Activated naive CD4-positive, alpha-beta T cell treated with anti-CD3 and anti-CD28 coated beads for 36 hours (primary cell): ENCODE results near the gene METTL6. TPM values are rescaled to one million over a fixed set of nuclear protein-coding genes. Genes with fewer than 3 reads are reported as not detected.
A peak's percentile ranks its signal among the peaks of the same experiment; 100 is the strongest.
"Not testable (repeated sequence)": the region's sequence is repeated elsewhere in the genome, so short reads cannot be mapped to it uniquely, and the experiment has no call there.

ENCODE experiments used
- CTCF ChIA-PET: fragments of 350-600 bp; sonication (Branson Sonifier 250); formaldehyde crosslinking; loops from one replicate; lab custom pipeline; 2021; ENCODE audit warnings: antibody characterized with exemption; lab: Charles Lee
- DNase-seq: peaks from one replicate; pipeline ENCODE4 v3.0.0-alpha.2; 2020
- H3K27ac Mint-ChIP-seq: one replicate; pipeline ENCODE4 v1.8.0; 2021; ENCODE audit warnings: mild to moderate bottlenecking, mixed read lengths
- H3K27me3 Mint-ChIP-seq: one replicate; pipeline ENCODE4 v1.8.0; 2021; ENCODE audit warnings: low read depth, mixed read lengths
- H3K36me3 Mint-ChIP-seq: one replicate; pipeline ENCODE4 v1.8.0; 2021; ENCODE audit warnings: low read depth, mixed read lengths
- H3K4me1 Mint-ChIP-seq: one replicate; pipeline ENCODE4 v1.8.0; 2021; ENCODE audit warnings: low read depth, mixed read lengths
- H3K4me3 Mint-ChIP-seq: one replicate; pipeline ENCODE4 v1.8.0; 2021; ENCODE audit warnings: mild to moderate bottlenecking, moderate library complexity, mixed read lengths
- H3K9me3 Mint-ChIP-seq: one replicate; pipeline ENCODE4 v1.8.0; 2021; ENCODE audit warnings: mixed read lengths
- intact Hi-C: fragments of 100-400 bp; cut with micrococcal nuclease; formaldehyde crosslinking; loops from one replicate; pipeline ENCODE4 v1.15.1; 2023
- total RNA-seq, 2 experiments: library from RNA; stranded (reverse); gene quantifications; one replicate each; pipeline ENCODE4 v1.2.3, GENCODE V29; 2021

The METTL6 gene
- total RNA-seq, 2 experiments from 2014 or later = 12.5 to 14.0 TPM

DNA sequence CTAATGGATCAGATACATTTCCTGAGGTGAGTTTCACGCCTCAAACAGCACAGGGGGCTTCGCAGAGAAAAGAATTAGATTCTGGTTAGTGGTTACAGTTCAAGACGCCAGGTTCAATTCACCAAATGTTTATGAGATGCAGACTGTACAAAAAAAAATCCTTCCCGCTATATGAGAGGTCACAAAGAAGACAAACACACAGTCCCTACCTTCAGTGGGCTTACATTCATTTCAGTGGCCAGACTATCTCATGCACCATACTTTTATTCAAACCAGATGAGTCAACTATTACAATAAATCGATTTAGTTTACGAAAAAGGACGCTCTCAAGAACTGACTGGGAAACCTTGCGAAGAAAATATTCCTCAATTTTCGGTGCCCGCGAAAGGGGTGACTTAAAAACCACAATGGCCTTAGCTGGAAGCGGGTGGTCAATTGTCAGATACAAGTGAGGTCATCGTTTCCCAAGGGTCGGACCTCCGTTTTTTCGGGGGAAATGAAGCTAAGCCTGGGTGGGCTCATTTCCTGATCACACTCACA, 695 bp downstream of the METTL6 start:
- CTCF ChIA-PET = interaction anchor here (1.0 to 2.2 kb wide), 2 partner anchors 224 to 309 kb away, joined by 3 to 5 read pairs; no protein-coding TSS in a partner anchor
- Mint-ChIP-seq H3K36me3 (peaks cover 19% of the 10 kb centered on the region), H3K9me3 (no peaks in the 10 kb centered on the region), H3K4me3 (peak overlapping the region; percentile 90), H3K4me1 (peaks cover 38% of the 10 kb centered on the region), H3K27ac (peak overlapping the region; percentile 91), H3K27me3 (no peaks in the 10 kb centered on the region)
- intact Hi-C loops = loop anchor here (1.0 to 5.0 kb wide), 6 partner anchors 131 to 774 kb away; partner anchors contain the start of genes BTD, CCDC174, HACL1 and NR2C2
- no peak for DNase-seq

DNA sequence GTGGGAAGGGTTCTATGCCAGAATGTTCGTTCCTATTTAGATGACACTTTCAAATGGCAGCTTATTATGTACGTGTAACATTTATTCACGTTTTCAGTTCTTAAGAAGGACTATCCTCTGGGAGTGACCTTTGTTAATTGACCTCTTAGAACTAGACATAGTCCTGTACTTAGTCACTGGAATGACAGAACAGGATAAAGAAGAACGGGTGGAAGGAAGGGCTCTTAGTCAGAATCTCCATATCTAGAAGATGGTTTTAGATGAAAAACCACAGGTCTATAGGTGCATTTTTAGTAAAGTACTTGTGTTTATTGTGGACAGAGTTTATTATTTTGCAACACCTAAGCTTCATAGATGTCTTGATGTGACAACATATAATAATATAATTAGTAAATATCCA, 6.5 kb downstream of the METTL6 start:
- Mint-ChIP-seq H3K27ac (no peak overlapping the region), H3K4me1 (peaks cover 20% of the 10 kb centered on the region), H3K9me3 (no peaks in the 10 kb centered on the region), H3K4me3 (no peak overlapping the region), H3K36me3 (peaks cover 15% of the 10 kb centered on the region), H3K27me3 (no peaks in the 10 kb centered on the region)
- CTCF ChIA-PET = interaction anchor here (0.6 to 1.2 kb wide), 3 partner anchors 15 to 313 kb away, joined by 3 to 4 read pairs (median 3); no protein-coding TSS in a partner anchor
- DNase-seq = no peak
- intact Hi-C loops = no loop called here

DNA sequence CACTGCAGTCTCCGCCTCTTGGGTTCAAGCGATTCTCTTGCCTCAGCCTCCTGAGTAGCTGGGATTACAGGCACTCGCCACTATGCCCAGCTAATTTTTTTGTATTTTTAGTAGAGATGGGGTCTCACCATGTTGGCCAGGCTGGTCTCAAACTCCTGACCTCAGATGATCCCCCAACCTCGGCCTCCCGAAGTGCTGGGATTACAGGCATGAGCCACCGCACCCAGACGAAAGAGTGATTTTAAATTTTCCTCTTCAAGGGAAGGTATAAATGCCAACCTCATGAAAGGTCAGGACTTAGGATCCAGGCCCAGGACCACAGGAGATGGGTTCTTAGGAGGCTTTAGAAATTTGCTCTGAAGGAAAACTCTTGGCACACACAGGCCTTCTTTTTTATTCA, 16.4 kb downstream of the METTL6 start:
- H3K4me3 Mint-ChIP-seq, intact Hi-C loops, H3K27me3 Mint-ChIP-seq, H3K9me3 Mint-ChIP-seq, H3K4me1 Mint-ChIP-seq, DNase-seq, H3K27ac Mint-ChIP-seq: not testable (repeated sequence)
- CTCF ChIA-PET = interaction anchor here (0.5 kb wide), 1 partner anchor 62 kb away, joined by 3 read pairs; no protein-coding TSS in a partner anchor
- peaks cover 18% of the 10 kb centered on the region for H3K36me3 Mint-ChIP-seq

DNA sequence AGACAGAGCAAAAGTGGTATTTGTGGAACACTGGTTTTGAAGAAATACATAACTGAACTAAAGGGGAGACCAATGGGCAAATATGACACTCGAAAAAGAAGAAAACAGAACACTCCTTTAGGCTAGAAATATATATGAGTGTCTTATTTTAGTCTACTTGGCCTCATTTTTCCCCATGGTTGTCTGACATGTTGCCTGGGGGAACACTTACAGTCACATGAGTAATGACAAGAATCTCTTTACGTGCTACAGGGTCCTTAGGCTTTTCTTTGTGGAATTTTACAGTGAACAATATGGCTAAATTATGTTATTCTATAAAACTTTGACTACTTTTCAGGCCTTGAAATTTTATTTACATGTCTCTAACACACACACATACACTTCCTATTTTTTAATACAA, 17.6 kb downstream of the METTL6 start:
- Mint-ChIP-seq H3K4me3 (no peak overlapping the region), H3K27me3 (no peaks in the 10 kb centered on the region), H3K9me3 (no peaks in the 10 kb centered on the region), H3K36me3 (peaks cover 10% of the 10 kb centered on the region), H3K4me1 (no peaks in the 10 kb centered on the region), H3K27ac (no peak overlapping the region)
- DNase-seq = no peak
- intact Hi-C loops = no loop called here
- CTCF ChIA-PET = no interaction called here

DNA sequence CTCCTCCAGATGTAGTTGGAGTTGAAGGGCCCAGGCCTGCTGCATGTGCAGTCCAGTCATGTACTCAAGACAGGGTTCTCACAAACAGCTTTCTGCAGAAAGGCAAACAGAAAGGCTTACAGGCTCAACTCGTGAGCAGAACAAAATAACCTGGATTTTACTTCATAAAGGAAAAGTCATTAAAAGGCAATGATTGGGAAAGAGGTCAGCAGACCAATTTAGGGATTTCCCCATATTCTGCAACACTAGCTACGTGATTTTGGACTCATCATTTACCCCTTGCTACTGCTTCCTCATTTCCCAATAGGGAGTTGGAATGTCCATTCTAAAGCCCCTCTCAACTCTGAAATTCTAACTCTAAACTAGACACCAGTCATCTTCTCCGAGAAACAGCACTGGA, 18.1 kb downstream of the METTL6 start:
- Mint-ChIP-seq H3K4me3 (no peak overlapping the region), H3K9me3 (no peaks in the 10 kb centered on the region), H3K27me3 (no peaks in the 10 kb centered on the region), H3K4me1 (no peaks in the 10 kb centered on the region), H3K27ac (no peak overlapping the region), H3K36me3 (peaks cover 10% of the 10 kb centered on the region)
- intact Hi-C loops = no loop called here
- DNase-seq = no peak
- CTCF ChIA-PET = interaction anchor here (3.1 to 7.2 kb wide), 2 partner anchors 143 to 207 kb away, joined by 29 to 115 read pairs; no protein-coding TSS in a partner anchor

DNA sequence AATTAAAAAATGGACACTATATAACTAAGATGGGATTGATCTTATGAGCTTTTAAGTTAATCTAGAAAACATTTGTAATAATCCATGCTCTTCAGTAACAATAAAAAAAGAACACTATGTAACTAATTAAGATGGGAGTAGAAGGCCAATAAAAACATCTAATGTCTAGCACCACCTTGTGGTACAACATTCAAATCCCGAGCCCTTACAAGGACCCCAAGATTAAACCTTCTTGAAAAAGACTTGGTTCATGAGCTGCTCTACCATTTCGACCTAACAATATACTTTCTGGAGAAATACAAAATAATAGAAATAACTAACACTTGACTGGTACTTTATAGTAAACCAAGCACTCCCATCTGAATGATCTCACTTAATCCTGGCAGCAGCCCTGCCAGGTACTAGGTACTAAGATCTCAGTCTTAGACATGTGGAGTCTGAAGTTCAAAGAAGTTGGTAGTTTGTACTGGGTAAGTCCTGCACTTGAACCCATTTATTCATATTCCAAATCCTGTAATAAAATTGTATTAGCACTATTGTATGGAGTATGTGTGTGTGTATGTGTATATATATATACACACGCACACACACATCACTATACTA, 21.8 kb downstream of the METTL6 start:
- H3K4me3 Mint-ChIP-seq = no peak overlapping the region
- H3K27me3 Mint-ChIP-seq = no peaks in the 10 kb centered on the region
- DNase-seq = peak; percentile 10
- H3K27ac Mint-ChIP-seq = no peak overlapping the region
- CTCF ChIA-PET = interaction anchor here (0.6 to 7.2 kb wide), 30 partner anchors 13 to 396 kb away, joined by 3 to 115 read pairs (median 4); partner anchors contain the start of genes CAPN7 and SH3BP5
- H3K9me3 Mint-ChIP-seq = no peaks in the 10 kb centered on the region
- intact Hi-C loops = loop anchor here (1.0 to 2.0 kb wide), 5 partner anchors 27 to 297 kb away; no protein-coding TSS in a partner anchor
- peaks cover 1% of the 10 kb centered on the region for H3K4me1 Mint-ChIP-seq
- no peaks in the 10 kb centered on the region for H3K36me3 Mint-ChIP-seq

DNA sequence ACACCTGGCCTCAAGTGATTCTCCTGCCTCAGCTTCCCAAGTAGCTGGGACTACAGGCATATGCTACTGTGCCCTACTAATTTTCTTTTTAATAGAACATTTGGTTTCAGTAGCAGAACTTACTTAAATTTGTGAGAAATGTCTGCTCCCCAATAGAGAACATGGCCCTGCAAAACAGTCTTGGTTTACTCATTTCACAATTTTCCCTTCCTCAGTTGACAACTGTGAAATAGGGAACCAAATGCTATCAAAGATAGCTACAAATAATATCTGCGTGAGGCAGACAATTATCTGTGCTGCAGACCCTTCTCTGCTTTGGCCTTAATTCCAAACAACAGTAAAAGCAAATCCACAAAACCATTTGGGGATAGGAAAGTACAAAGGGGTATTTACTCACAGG, 22.6 kb downstream of the METTL6 start:
- no peak overlapping the region for H3K27ac Mint-ChIP-seq
- no peaks in the 10 kb centered on the region for H3K9me3 Mint-ChIP-seq
- CTCF ChIA-PET = interaction anchor here (0.5 to 7.2 kb wide), 28 partner anchors 15 to 397 kb away, joined by 3 to 115 read pairs (median 4); partner anchors contain the start of genes CAPN7 and SH3BP5
- H3K4me3 Mint-ChIP-seq = no peak overlapping the region
- H3K27me3 Mint-ChIP-seq = no peaks in the 10 kb centered on the region
- H3K36me3 Mint-ChIP-seq = no peaks in the 10 kb centered on the region
- peaks cover 9% of the 10 kb centered on the region for H3K4me1 Mint-ChIP-seq
- no peak for DNase-seq
- intact Hi-C loops = loop anchor here (1.0 to 2.0 kb wide), 5 partner anchors 26 to 296 kb away; no protein-coding TSS in a partner anchor

DNA sequence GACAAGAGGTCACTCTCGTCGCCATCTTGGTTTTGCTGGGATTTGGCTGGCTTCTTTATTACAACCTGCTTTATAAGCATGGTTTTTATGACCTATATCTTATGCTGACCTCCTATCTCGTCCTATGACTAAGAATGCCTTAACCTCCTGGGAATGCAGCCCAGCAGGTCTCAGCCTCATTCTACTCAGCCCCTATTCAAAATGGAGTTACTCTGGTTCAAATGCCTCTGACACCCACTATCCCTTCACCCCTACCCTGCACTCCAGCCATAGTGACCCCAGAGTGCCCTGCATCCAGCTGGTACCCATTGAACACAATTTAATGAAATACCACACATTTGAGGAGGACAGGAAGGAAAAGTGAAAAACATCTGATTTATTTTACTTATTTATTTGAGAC, 23.4 kb downstream of the METTL6 start:
- Mint-ChIP-seq H3K27me3 (no peaks in the 10 kb centered on the region), H3K4me1 (peaks cover 9% of the 10 kb centered on the region), H3K4me3 (no peak overlapping the region), H3K36me3 (no peaks in the 10 kb centered on the region), H3K9me3 (no peaks in the 10 kb centered on the region), H3K27ac (no peak overlapping the region)
- no peak for DNase-seq
- CTCF ChIA-PET = interaction anchor here (1.9 to 7.2 kb wide), 3 partner anchors 27 to 144 kb away, joined by 5 to 115 read pairs (median 5); no protein-coding TSS in a partner anchor
- intact Hi-C loops = loop anchor here (2.0 kb wide), 3 partner anchors 25 to 295 kb away; no protein-coding TSS in a partner anchor

DNA sequence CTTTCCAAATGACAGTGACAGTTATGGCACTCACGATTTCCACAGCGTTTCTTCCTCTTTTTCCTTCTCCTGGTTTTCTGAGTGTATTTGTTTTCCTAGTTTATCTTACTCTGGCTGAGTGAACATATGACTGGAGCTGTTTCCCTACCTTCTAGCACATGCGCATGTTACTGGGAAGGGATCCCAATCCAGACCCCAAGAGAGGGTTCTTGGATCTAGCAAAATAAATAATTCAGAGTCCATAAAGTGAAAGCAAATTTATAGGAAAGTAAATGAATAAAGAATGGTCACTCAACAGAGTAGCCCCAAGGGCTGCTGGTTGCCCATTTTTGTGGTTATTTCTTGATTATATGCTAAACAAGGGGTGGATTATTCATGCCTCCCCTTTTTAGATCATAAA, 23.8 kb downstream of the METTL6 start:
- intact Hi-C loops = no loop called here
- peaks cover 9% of the 10 kb centered on the region for H3K4me1 Mint-ChIP-seq
- H3K27ac Mint-ChIP-seq = no peak overlapping the region
- H3K4me3 Mint-ChIP-seq = no peak overlapping the region
- no peaks in the 10 kb centered on the region for H3K9me3 Mint-ChIP-seq
- CTCF ChIA-PET = interaction anchor here (7.2 kb wide), 1 partner anchor 137 kb away, joined by 115 read pairs; no protein-coding TSS in a partner anchor
- H3K27me3 Mint-ChIP-seq = no peaks in the 10 kb centered on the region
- no peak for DNase-seq
- no peaks in the 10 kb centered on the region for H3K36me3 Mint-ChIP-seq

DNA sequence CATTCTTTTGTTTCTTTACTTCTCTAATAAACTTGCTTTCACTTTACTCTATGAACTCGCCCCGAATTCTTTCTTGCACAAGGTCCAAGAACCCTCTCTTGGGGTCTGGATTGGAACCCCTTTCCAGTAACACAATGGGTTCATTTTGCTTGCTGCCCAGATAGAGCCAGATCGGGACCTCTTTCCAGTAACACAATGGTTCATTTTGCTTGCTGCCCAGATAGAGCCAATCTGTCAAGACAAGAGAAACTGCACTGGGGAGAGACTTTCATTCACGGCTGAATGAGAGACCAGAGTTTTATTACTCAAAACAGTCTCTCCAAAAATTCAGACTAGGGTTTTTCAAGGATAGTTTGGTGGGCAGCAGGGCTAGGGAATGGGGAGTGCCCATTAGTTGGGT, 25.4 kb downstream of the METTL6 start:
- CTCF ChIA-PET = interaction anchor here (0.6 to 7.2 kb wide), 3 partner anchors 27 to 195 kb away, joined by 3 to 115 read pairs (median 3); no protein-coding TSS in a partner anchor
- H3K27me3 Mint-ChIP-seq = no peaks in the 10 kb centered on the region
- H3K4me1 Mint-ChIP-seq = peaks cover 9% of the 10 kb centered on the region
- H3K27ac Mint-ChIP-seq = no peak overlapping the region
- intact Hi-C loops = no loop called here
- no peak overlapping the region for H3K4me3 Mint-ChIP-seq
- no peak for DNase-seq
- no peaks in the 10 kb centered on the region for H3K36me3 Mint-ChIP-seq
- no peaks in the 10 kb centered on the region for H3K9me3 Mint-ChIP-seq

DNA sequence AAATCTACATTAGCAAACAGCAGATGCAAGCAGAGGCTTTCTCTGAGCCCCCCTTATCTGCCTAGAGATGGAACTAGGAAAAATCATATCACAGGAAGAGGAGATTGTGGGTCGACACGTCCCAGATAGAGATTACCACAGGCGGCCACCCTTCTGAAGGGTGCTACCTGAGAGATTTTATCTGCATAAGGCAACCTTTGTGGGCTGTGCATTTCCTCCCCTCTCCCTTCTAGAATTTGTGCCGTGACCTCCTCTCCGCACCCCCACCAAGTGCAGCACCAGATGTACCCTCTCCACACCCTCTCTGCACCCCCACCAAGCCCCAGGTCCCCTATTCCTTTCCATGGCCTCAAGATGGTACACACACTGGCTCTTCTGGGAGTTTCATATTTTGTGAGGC, 27.4 kb downstream of the METTL6 start:
- no peaks in the 10 kb centered on the region for H3K27me3 Mint-ChIP-seq
- no peaks in the 10 kb centered on the region for H3K36me3 Mint-ChIP-seq
- H3K4me3 Mint-ChIP-seq = no peak overlapping the region
- CTCF ChIA-PET = interaction anchor here (1.0 to 1.2 kb wide), 4 partner anchors 47 to 132 kb away, joined by 3 read pairs; partner anchors contain the start of gene SH3BP5
- no peak for DNase-seq
- intact Hi-C loops = no loop called here
- H3K9me3 Mint-ChIP-seq = no peaks in the 10 kb centered on the region
- peaks cover 9% of the 10 kb centered on the region for H3K4me1 Mint-ChIP-seq
- no peak overlapping the region for H3K27ac Mint-ChIP-seq

DNA sequence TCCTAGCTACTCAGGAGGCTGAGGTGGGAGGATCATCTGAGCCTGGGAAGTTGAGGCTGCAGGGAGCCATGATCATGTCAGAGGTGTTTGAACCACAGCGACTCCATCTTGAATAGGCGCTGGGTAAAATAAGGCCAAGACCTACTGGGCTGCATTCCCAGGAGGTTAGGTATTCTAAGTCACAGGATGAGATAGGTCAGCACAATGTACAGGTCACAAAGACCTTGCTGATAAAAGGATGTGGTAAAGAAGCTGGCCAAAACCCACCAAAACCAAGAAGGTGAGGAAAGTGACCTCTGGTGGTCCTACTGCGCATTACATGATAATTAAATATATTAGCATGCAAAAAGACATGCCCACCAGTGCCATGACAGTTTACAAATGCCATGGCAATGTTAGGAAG, 28.6 kb downstream of the METTL6 start:
- H3K4me3 Mint-ChIP-seq, H3K9me3 Mint-ChIP-seq, H3K27me3 Mint-ChIP-seq, H3K4me1 Mint-ChIP-seq, H3K27ac Mint-ChIP-seq, H3K36me3 Mint-ChIP-seq, intact Hi-C loops, DNase-seq: not testable (repeated sequence)
- CTCF ChIA-PET = interaction anchor here (0.6 to 1.6 kb wide), 4 partner anchors 8 to 131 kb away, joined by 3 to 11 read pairs (median 3); no protein-coding TSS in a partner anchor
